Activated T-cell treated with anti-CD3 and anti-CD28 coated beads, Interleukin-2, amount 50 U/mL, for 4 hours (primary cell): Measurements from ENCODE around the gene TSSC4. TPM values are rescaled to one million over a fixed set of nuclear protein-coding genes. Genes with fewer than 3 reads are reported as not detected.

ENCODE experiments used
- ATAC-seq, 2 donors: fragments of 200-7000 bp; cut with Tn5 transposase; one replicate each; pipeline ENCODE4 v1.10.0; 2021
- DNase-seq: peaks from one replicate; pipeline ENCODE4 v3.0.0-alpha.2; 2020
- H3K27me3 Mint-ChIP-seq: one replicate; pipeline ENCODE4 v1.8.0; 2021; ENCODE audit warnings: low read depth, mixed read lengths
- H3K36me3 Mint-ChIP-seq: one replicate; pipeline ENCODE4 v1.8.0; 2022; ENCODE audit warnings: mixed read lengths; ENCODE audit not compliant: insufficient read depth
- H3K4me1 Mint-ChIP-seq: one replicate; pipeline ENCODE4 v1.8.0; 2021; ENCODE audit warnings: low read depth, mixed read lengths
- H3K4me3 Mint-ChIP-seq: one replicate; pipeline ENCODE4 v1.8.0; 2021; ENCODE audit warnings: mild to moderate bottlenecking, moderate library complexity, mixed read lengths
- H3K9me3 Mint-ChIP-seq: one replicate; pipeline ENCODE4 v1.8.0; 2021; ENCODE audit warnings: mixed read lengths
- total RNA-seq, 3 donors: library from RNA; stranded (reverse); gene quantifications; one replicate each; pipeline ENCODE4 v1.2.1, GENCODE V29; 2021

Gene TSSC4
- total RNA-seq, 3 donors from 2014 or later: 119 to 127 (median 122) TPM

DNA sequence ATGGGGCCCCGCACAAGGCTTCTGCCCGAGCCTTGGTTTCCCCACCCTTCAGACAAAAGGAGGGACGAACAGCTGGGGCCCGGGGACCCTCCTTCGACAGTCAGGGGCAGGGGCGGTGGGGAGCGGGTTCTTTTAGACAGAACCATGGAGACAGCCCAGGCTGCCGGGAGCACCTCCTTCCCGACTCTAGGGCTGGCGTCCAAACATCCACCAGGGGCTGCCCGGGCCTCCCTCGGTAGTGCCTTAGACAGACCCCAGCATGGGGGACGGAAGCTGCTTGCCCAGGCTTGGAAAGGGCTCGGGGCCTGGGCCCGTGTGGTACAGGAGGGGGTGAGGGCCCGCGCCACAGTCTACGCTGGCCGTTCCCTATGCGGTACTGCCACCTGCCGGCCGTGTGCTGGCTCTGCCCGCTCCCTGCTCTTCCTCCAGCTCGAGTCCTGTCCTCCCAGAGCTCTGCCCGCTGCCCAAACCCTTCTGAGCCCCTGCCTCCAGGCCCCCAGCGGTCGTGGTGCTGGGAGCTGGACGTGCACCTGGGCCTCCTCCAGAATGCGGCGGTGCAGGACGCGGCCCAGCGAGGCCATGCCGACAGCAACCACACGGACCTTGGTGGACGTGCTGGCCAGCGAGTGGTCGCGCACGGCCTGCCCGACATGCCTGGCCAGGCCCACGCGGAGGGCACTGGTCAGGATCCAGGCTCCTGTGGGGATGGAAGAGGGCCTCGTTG, 20.1 kb downstream of the TSSC4 start:
- Mint-ChIP-seq H3K36me3 (no peaks in the 10 kb centered on the region), H3K4me3 (no peak overlapping the region), H3K4me1 (peaks cover 2% of the 10 kb centered on the region)

GRCh38 chr11:2421226-2421994, 20.9 kb downstream of the TSSC4 start:
- Mint-ChIP-seq H3K27me3 (no peaks in the 10 kb centered on the region), H3K4me1 (peaks cover 2% of the 10 kb centered on the region)
- DNase-seq: no peak

More for the DNA sequence above, 20.1 kb downstream of the TSSC4 start:
- Mint-ChIP-seq H3K9me3 (no peaks in the 10 kb centered on the region), H3K27me3 (no peaks in the 10 kb centered on the region)
- ATAC-seq (peak; percentile 98 to 99), DNase-seq (peak; percentile 70)

GRCh38 chr11:2421996-2422395, 21.4 kb downstream of the TSSC4 start:
- Mint-ChIP-seq H3K4me1 (peaks cover 2% of the 10 kb centered on the region), H3K27me3 (no peaks in the 10 kb centered on the region), H3K36me3 (no peaks in the 10 kb centered on the region), H3K4me3 (no peak overlapping the region), H3K9me3 (no peaks in the 10 kb centered on the region)
- no peak for ATAC-seq
- no peak for DNase-seq

More at GRCh38 chr11:2421226-2421994, 20.9 kb downstream of the TSSC4 start:
- Mint-ChIP-seq H3K4me3 (no peak overlapping the region), H3K36me3 (no peaks in the 10 kb centered on the region), H3K9me3 (no peaks in the 10 kb centered on the region)
- ATAC-seq: no peak

- H3K9me3 Mint-ChIP-seq: no peaks in the 10 kb centered on the region
Measured at GRCh38 chr11:2422461-2423156, 22.1 kb downstream of the TSSC4 start.

DNA sequence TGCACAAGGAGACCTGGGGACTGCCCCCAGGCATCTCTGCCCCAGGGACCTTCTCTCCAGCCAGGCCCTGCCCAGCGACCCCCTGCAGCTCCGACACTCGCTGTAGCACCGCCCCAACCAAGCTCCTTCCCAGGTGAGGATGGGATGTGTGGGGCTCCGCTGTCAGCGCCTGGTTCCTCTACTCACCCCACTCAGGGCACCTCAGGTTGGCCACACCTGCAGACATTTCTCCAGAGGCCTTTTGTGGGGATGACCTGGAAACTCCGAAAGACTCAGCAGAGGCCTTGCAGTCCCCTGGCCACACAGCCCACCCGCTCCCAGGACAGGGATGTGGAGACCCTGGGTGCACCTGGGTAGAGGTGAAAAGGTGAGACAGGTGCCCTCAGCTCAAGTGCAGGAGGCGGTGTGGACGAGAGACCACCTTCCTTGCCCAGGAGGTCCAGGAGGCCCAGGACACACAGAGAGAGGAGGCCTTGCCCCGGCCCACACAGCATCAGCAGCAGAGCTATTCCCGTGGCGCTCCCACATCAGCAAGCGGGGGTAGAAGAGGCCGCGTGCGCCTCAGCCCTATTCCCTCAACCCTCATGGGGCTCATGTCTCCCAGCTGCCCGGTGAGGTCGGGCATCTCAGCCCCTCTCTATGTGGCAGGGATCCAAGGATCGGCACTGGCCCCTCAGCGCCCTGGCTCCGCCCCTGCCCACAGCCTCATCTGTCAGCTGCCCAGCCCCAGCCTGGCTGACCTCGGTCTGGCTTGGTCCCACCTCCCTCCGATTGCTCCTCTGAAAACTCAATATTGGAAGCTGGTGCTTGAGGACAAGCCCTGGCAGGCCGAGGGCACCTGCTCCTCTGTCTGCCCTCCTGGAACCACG, 22.8 kb downstream of the TSSC4 start:
- no peaks in the 10 kb centered on the region for H3K36me3 Mint-ChIP-seq
- ATAC-seq (no peak), DNase-seq (no peak)
- H3K4me3 Mint-ChIP-seq: no peak overlapping the region
- H3K9me3 Mint-ChIP-seq: no peaks in the 10 kb centered on the region
- H3K4me1 Mint-ChIP-seq: peaks cover 2% of the 10 kb centered on the region
- no peaks in the 10 kb centered on the region for H3K27me3 Mint-ChIP-seq

More at GRCh38 chr11:2422461-2423156, 22.1 kb downstream of the TSSC4 start:
- H3K4me3 Mint-ChIP-seq: no peak overlapping the region
- peaks cover 2% of the 10 kb centered on the region for H3K4me1 Mint-ChIP-seq
- H3K36me3 Mint-ChIP-seq: no peaks in the 10 kb centered on the region
- no peak for DNase-seq
- no peak for ATAC-seq
- no peaks in the 10 kb centered on the region for H3K27me3 Mint-ChIP-seq

- no peak for ATAC-seq
- Mint-ChIP-seq H3K4me1 (no peaks in the 10 kb centered on the region), H3K4me3 (no peak overlapping the region), H3K36me3 (no peaks in the 10 kb centered on the region), H3K9me3 (no peaks in the 10 kb centered on the region), H3K27me3 (no peaks in the 10 kb centered on the region)
- DNase-seq: no peak
Measured at GRCh38 chr11:2424811-2425495, 24.4 kb downstream of the TSSC4 start.

DNA sequence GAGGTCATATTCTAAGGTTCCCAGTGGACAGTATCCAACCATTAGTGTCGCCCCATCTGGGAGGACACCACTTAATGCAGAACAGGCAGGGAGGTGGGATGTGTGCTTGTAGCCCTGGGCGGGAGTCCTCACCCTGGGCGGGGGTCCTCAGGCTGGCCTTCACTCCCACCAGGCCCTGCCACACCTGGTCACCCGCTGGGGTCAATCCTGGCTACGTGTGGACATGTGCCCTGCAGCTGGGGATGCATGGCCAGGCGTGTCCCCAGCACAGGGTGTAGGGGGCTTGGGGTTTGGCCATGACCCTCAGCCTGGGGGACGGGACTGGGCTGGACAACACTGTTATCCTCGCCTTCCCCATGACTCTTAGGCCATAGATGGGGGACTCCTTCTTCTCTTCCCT, 25.0 kb downstream of the TSSC4 start:
- Mint-ChIP-seq H3K4me3 (no peak overlapping the region), H3K9me3 (no peaks in the 10 kb centered on the region), H3K36me3 (no peaks in the 10 kb centered on the region), H3K27me3 (no peaks in the 10 kb centered on the region), H3K4me1 (no peaks in the 10 kb centered on the region)
- no peak for ATAC-seq
- no peak for DNase-seq

- no peak overlapping the region for H3K4me3 Mint-ChIP-seq
- no peak for DNase-seq
- H3K9me3 Mint-ChIP-seq: no peaks in the 10 kb centered on the region
- H3K27me3 Mint-ChIP-seq: no peaks in the 10 kb centered on the region
- no peaks in the 10 kb centered on the region for H3K36me3 Mint-ChIP-seq
- no peak for ATAC-seq
- H3K4me1 Mint-ChIP-seq: no peaks in the 10 kb centered on the region
Measured at GRCh38 chr11:2426221-2426620, 25.7 kb downstream of the TSSC4 start.

DNA sequence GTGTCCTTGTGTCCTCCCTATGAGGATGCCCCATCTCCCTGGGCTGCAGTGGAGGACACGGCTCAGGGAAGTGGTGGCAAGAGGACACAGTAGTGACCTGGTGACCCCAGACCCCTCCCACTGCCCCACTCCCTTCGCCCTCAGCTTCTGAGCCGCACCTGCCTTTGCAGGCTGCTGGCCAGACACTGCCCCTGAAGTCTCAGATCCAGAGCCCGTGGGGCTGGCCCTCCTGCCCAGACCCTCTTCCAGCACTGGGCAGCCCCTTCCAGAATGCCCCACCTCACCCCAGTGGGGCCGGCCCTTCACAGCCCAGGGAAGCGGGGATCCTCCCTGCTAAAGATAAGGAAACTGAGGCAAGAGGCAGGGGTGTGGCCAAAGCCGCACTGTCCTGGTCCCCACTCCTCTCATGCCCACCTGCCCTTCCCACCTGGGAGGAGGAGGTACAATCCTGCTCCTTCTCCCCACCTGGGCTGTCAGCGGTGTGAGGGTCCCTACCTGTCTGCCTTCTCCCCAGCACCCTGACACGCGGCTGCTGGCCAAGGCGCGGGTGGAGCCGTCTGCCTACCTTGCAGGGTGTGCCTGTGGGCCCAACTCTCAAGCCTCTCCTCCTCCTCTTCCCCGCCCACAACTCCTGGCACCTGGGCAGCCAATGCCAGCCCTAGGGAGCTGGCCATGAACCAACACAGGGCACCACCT, 26.4 kb downstream of the TSSC4 start:
- ATAC-seq: no peak
- H3K9me3 Mint-ChIP-seq: no peaks in the 10 kb centered on the region

GRCh38 chr11:2427721-2428321, 27.3 kb downstream of the TSSC4 start:
- Mint-ChIP-seq H3K4me1 (no peaks in the 10 kb centered on the region), H3K9me3 (no peaks in the 10 kb centered on the region), H3K36me3 (no peaks in the 10 kb centered on the region), H3K4me3 (no peak overlapping the region), H3K27me3 (no peaks in the 10 kb centered on the region)
- ATAC-seq (no peak), DNase-seq (no peak)

More for the DNA sequence above, 26.4 kb downstream of the TSSC4 start:
- no peak overlapping the region for H3K4me3 Mint-ChIP-seq
- no peaks in the 10 kb centered on the region for H3K4me1 Mint-ChIP-seq
- no peaks in the 10 kb centered on the region for H3K36me3 Mint-ChIP-seq
- DNase-seq: no peak
- H3K27me3 Mint-ChIP-seq: no peaks in the 10 kb centered on the region

- ATAC-seq: peak; percentile 90 to 92
- no peaks in the 10 kb centered on the region for H3K27me3 Mint-ChIP-seq
- H3K4me3 Mint-ChIP-seq: no peak overlapping the region
- H3K4me1 Mint-ChIP-seq: no peaks in the 10 kb centered on the region
- H3K9me3 Mint-ChIP-seq: no peaks in the 10 kb centered on the region
- DNase-seq: peak; percentile 88
- no peaks in the 10 kb centered on the region for H3K36me3 Mint-ChIP-seq
Measured at GRCh38 chr11:2428322-2428795, 27.8 kb downstream of the TSSC4 start.

- H3K9me3 Mint-ChIP-seq: no peaks in the 10 kb centered on the region
- ATAC-seq: no peak
- H3K4me1 Mint-ChIP-seq: no peaks in the 10 kb centered on the region
- no peak overlapping the region for H3K4me3 Mint-ChIP-seq
- no peaks in the 10 kb centered on the region for H3K36me3 Mint-ChIP-seq
- DNase-seq: no peak
- no peaks in the 10 kb centered on the region for H3K27me3 Mint-ChIP-seq
Measured at GRCh38 chr11:2431395-2431794, 30.8 kb downstream of the TSSC4 start.
